ENCODE results near the gene KRABD2.
A peak's percentile ranks its signal among the peaks of the same experiment; 100 is the strongest.
"Not testable (repeated sequence)": the region's sequence is repeated elsewhere in the genome, so short reads cannot be mapped to it uniquely, and the experiment has no call there.

The KRABD2 gene

DNA sequence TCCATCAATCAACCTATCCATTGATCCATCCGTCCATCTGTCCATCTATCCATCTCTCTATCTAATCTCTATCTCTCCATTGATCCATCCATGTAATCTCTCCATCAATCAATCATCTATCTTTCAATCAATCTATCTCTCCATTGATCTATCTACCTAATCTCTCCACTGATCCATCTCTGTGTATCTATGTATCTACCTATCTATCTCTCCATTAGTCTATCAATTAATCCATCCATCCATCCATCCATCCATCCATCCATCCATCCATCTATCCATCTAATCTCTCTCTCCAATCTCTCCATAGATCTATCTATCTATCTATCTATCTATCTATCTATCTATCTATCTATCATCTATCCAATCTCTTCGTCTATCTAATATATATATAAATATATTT is 24.6 kb upstream of the KRABD2 start:
- DNase-seq: no peak
- Histone ChIP-seq H3K36me3 (no peaks in the 10 kb centered on the region), H3K4me1 (no peaks in the 10 kb centered on the region), H3K9ac (ENCODE audit: low read depth in 2 of 2, low read length in 2 of 2) (no peak overlapping the region), H3K27me3 (no peaks in the 10 kb centered on the region), H3K9me3 (no peaks in the 10 kb centered on the region), H3K4me3 (no peak overlapping the region), H3K27ac (no peak overlapping the region)
- no peak for TF ChIP-seq CTCF (IDR thresholded peaks at IDR 0.05)
- intact Hi-C loops (cut with DNase I): no loop called here

GRCh38 chr17:8398980-8399379 is 22.5 kb upstream of the KRABD2 start:
- H3K27me3 ChIP-seq: no peaks in the 10 kb centered on the region
- no peaks in the 10 kb centered on the region for H3K36me3 ChIP-seq

GRCh38 chr17:8397636-8398035 is 21.1 kb upstream of the KRABD2 start, which contains the start of gene RNF222:
RNF222 (minus strand) TSS chr17:8397827; CDS start chr17:8393461, 4,366 bp downstream.
- no peaks in the 10 kb centered on the region for H3K4me1 ChIP-seq
- TF ChIP-seq CTCF (IDR thresholded peaks at IDR 0.05): no peak
- H3K36me3 ChIP-seq: no peaks in the 10 kb centered on the region
- H3K9ac ChIP-seq (ENCODE audit: low read depth in 2 of 2, low read length in 2 of 2): no peak within 1 kb of the TSS
- no peak within 1 kb of the TSS for H3K4me3 ChIP-seq
- no peak within 1 kb of the TSS for H3K27ac ChIP-seq
- DNase-seq: no peak
- intact Hi-C loops (cut with DNase I): no loop called here
- H3K9me3 ChIP-seq: no peaks in the 10 kb centered on the region
- no peaks in the 10 kb centered on the region for H3K27me3 ChIP-seq

More at GRCh38 chr17:8398980-8399379, 22.5 kb upstream of the KRABD2 start:
- Histone ChIP-seq H3K9me3 (no peaks in the 10 kb centered on the region), H3K27ac (no peak overlapping the region), H3K4me1 (no peaks in the 10 kb centered on the region), H3K4me3 (no peak overlapping the region), H3K9ac (ENCODE audit: low read depth in 2 of 2, low read length in 2 of 2) (no peak overlapping the region)
- no peak for TF ChIP-seq CTCF (IDR thresholded peaks at IDR 0.05)
- intact Hi-C loops (cut with DNase I): no loop called here
- DNase-seq: no peak

- H3K9me3 ChIP-seq; H3K4me1 ChIP-seq; H3K4me3 ChIP-seq; H3K36me3 ChIP-seq; intact Hi-C loops (cut with DNase I); H3K27me3 ChIP-seq; H3K9ac ChIP-seq (ENCODE audit: low read depth in 2 of 2, low read length in 2 of 2); H3K27ac ChIP-seq; DNase-seq: not testable (repeated sequence)
Observed at GRCh38 chr17:8394497-8394896, 18.0 kb upstream of the KRABD2 start.

DNA sequence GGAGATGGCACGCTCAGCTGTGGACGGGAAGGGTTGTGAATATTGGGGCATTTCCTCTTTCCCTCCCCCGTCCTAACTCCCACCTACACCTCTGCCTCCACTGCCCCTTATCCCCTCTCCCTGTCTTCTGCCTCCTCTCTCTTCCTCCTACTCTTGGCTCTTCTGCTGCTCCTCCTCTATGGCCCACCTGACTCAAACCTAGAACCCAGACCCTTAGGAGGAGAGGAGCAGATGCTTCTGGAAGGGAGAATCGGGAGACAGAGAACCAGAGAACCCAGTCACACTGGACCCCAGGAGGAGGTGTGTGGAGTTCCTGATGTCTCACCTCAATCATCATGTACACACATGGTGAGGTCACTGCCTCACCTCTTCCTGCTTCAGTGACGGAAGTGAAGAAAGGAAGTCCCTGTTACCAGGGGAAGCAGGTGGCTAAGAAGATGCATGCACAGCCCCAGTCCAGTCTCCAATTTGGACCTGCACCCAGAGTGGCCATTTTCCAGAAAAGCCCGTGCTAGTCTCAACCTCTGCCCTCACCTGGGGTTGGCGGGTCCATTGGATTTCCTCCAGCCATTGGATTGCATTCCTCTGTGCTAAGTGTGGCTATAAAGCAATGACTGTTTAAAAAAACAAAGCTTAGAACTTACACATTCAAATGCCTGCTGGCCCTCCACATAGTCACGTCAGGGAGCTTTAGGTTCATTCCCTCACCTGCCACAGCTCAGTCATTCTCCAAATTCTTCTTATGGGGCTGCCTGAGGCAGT is 17.1 kb upstream of the KRABD2 start:
- no peak for TF ChIP-seq CTCF (IDR thresholded peaks at IDR 0.05)
- intact Hi-C loops (cut with DNase I): no loop called here
- Histone ChIP-seq H3K9ac (ENCODE audit: low read depth in 2 of 2, low read length in 2 of 2) (no peak overlapping the region), H3K4me1 (no peaks in the 10 kb centered on the region), H3K27me3 (no peaks in the 10 kb centered on the region), H3K27ac (no peak overlapping the region), H3K36me3 (no peaks in the 10 kb centered on the region), H3K9me3 (no peaks in the 10 kb centered on the region), H3K4me3 (no peak overlapping the region)
- DNase-seq: peak; percentile 41

GRCh38 chr17:8392674-8393469 is 16.4 kb upstream of the KRABD2 start:
- no peak for TF ChIP-seq CTCF (IDR thresholded peaks at IDR 0.05)
- Histone ChIP-seq H3K4me1 (no peaks in the 10 kb centered on the region), H3K4me3 (no peak overlapping the region), H3K9ac (ENCODE audit: low read depth in 2 of 2, low read length in 2 of 2) (no peak overlapping the region), H3K9me3 (no peaks in the 10 kb centered on the region), H3K36me3 (no peaks in the 10 kb centered on the region), H3K27me3 (no peaks in the 10 kb centered on the region), H3K27ac (no peak overlapping the region)
- intact Hi-C loops (cut with DNase I): no loop called here
- no peak for DNase-seq
